GM21786 (cell line): ENCODE results near the gene NEFH.
"Not testable (repeated sequence)": the region's sequence is repeated elsewhere in the genome, so short reads cannot be mapped to it uniquely, and the experiment has no call there.

Experiments
- ATAC-seq: cut with Tn5 transposase; IDR thresholded peaks from one replicate; pipeline ENCODE4 v1.9.1; 2021; ENCODE audit not compliant: unreplicated experiment

Gene NEFH

DNA sequence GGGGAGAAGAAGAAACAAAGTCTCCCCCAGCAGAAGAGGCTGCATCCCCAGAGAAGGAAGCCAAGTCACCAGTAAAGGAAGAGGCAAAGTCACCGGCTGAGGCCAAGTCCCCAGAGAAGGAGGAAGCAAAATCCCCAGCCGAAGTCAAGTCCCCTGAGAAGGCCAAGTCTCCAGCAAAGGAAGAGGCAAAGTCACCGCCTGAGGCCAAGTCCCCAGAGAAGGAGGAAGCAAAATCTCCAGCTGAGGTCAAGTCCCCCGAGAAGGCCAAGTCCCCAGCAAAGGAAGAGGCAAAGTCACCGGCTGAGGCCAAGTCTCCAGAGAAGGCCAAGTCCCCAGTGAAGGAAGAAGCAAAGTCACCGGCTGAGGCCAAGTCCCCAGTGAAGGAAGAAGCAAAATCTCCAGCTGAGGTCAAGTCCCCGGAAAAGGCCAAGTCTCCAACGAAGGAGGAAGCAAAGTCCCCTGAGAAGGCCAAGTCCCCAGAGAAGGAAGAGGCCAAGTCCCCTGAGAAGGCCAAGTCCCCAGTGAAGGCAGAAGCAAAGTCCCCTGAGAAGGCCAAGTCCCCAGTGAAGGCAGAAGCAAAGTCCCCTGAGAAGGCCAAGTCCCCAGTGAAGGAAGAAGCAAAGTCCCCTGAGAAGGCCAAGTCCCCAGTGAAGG lies 9.2 kb downstream of the NEFH start:
- not testable (repeated sequence) for ATAC-seq

DNA sequence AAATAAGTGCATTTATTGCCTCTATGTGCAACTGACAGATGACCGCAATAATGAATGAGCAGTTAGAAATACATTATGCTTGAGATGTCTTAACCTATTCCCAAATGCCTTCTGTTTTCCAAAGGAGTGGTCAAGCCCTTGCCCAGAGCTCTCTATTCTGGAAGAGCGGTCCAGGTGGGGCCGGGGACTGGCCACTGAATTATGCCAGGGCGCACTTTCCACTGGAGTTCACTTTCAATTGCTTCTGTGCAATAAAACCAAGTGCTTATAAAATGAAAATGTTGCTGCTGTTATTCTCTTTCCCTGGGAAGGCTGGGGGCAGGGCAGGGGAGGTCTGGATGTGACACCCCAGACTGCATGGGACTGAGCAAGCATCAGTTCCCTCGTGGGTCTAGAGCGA lies 11.0 kb downstream of the NEFH start:
- ATAC-seq, result no peak

DNA sequence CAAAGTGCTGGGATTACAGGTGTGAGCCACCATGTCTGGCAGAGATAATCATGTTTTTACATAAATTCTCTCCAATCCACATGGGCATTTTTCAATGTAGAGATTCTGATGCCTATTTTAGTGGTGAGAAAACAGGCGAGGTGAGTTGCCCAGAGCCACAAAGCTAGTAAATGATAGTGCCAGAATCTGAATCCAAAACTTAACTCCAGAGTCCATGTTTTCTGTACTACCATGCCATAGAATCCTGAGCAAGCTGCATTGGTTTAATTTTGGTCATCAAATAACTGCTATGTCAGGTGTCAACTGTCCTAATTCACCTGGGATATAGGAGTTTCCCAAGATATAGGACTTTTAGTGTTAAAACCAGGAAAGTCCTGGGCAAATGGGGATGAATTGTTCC lies 13.6 kb downstream of the NEFH start:
- no peak for ATAC-seq

DNA sequence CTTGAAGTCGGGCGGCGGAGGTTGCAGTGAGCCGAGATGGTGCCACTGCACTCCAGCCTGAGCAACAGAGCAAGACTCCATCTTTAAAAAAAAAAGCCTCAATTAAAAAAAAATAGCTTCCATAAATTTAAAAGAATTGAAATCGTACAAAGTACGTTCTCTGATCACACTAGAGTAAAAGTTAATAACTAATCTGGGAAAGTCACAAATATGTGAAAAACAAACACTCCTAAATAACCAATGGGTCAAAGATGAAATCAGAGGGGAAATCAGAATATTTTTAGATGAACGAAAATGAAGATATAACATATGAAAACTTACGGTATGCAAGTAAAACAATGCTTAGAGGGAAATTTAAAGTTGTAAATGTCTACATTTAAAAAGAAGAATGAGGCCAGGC lies 19.8 kb downstream of the NEFH start:
- ATAC-seq, result no peak

DNA sequence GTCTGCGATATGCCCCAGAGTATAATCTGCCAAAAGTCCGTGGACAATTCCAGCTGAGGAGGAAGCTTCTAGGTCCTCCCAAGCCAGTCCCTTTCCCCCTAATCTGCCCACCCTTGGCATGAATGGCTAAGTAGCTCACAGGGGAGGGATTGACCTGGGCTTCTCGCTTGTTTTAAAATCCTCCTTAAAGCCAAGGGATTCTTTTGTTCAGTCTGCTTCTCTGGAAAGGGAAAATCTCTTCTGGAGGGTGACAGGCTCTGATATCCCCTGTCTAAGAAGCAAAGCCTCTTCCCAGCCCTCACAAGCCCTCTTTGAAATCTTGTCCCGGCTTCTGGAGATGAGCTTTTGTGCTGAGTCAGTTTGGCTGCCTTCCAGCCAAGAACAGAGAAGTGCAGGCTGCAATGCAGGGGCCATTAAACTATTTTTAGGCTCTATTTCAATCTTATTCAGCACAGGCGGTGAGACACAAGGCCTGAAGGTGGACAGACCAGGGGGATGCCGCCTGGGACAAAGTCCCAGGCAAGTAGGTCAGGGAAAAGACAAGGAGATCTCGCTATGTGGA lies 23.9 kb downstream of the NEFH start:
- ATAC-seq, result no peak

DNA sequence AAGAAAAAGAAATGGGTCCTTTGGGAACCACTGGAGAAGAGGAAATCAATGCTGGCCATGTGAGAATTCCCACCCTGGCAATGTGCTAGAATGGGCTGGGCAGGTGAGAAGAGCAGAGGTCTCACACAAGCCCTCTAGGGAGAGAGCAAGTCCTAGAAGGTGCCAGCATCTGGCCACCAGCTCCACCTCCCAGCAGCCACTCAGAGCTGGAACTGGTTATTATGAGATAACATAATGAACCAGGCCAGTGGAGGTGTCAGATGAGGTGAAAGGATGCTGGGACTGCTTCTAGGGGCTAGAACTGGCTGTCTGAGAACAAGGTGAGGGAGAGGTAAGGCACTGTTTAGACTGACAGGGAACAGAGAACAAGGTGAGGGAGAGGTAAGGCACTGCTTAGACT lies 29.3 kb downstream of the NEFH start:
- no peak for ATAC-seq

DNA sequence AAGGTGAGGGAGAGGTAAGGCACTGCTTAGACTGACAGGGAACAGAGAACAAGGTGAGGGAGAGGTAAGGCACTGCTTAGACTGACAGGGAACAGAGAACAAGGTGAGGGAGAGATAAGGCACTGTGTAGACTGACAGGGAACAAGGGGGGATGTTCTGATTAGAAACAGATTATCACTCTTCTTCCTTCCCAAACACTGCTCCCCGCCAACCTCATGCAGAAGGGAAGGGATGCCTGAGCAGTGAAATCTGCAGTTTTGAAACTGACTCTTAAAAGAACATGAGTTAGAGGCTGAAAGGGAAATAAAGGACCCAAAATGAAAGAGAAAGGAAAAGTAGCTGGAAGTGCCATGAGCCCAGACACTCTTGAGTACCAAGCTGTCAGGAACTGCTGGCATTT lies 29.8 kb downstream of the NEFH start:
- no peak for ATAC-seq

DNA sequence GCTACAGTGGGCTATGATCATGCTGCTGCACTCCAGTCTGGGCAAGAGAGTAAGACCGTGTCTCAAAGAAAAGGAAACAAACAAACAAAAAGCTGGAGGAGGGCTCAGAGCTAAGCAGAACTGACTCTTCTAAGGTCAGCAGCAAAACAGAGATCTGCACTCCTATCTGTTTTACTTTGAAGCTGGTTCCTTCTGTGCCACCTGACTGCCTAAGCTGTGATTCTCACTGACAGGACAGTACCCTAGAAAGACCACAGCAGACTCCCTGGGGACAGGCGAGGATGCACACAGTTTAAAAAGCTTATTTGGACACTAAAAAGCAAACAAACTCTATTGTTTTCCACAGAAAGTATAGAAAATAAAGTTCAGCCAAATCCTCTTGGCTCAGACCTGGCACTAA lies 30.5 kb downstream of the NEFH start:
- ATAC-seq, result no peak

DNA sequence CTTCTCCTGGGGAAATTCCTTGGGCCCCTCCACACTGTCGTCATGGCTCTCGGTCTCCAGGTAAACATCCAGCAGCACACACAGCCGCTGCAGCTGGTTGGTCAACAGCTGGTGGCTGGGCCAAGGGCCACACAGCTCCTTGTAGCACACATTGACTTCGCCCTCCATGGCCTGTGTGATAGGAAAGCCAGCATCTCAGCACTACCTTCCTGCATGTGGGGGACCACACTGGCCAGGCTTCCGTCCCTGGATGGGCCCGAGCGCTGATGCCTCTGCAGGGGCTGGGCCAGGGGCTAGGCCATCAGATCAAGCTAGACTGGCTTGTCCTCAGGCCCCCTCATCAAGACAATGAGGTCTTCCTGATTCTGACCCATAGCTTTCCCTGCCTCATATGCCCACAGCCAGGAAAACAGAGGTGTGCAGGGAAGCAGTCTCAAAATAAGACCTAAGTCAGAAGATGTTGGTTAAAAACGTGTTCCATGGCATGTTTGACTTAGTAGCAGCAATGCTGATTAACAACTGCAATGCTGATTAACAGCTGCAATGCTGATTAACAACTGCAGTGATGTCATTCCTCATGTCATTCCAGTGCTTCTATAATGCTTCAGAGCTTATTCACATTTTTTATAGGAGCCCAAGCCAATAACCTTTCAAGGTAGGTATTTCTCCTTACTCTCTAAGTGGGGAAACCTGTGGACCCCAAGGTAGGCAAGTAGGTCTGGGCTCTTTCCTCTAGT lies 31.3 kb downstream of the NEFH start:
- ATAC-seq, result no peak

DNA sequence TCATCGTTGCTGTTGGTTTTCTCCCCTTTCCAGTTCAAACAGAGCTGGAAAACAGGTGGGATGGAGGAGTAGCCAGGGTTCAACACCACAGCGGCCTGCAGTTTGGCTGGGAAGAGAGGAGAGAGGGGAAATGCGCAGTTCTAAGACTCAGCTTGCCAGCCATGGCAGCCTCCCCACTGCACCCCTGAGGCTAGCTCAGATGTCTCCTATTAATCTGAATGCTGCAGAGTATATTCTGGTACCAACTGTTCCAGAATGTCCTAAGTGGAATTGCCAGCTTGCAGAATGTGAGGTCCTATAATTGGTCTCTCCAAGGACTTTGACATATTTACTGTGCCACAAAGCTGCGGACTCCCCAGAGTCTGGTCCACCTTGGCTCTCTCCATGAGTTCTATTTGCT lies 32.0 kb downstream of the NEFH start:
- no peak for ATAC-seq

DNA sequence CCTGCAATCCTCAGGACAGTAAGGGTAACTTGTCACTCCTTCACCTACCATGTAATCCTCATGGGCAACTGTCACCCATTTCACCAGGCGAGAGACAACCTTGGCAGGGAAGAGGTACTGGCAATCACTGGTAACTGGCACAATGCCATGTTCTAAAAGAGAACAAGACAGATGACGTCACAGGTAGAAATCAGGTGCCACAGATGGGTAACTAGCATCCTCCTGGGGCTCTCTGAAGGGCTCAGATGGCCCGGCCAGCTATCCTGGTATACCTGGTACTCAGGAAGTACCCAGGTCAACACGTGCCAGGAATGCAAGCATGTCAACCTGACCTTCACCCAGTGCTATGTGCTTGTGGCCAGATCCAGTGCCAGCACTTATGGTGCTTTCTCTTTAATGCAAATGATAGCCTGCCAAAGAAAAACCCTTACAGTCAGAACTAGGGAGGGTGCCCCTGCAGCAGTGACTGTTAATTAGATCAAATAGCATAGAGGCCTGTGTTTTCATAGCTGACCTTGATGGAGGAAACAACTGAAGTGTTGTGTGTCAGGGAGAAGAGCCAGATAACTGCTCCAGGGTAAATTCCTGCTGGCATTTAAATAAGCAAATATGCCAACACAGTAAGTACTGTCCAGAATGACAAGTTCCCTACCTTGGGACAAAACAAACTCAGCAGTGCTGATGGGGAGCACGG lies 37.3 kb downstream of the NEFH start:
- no peak for ATAC-seq

DNA sequence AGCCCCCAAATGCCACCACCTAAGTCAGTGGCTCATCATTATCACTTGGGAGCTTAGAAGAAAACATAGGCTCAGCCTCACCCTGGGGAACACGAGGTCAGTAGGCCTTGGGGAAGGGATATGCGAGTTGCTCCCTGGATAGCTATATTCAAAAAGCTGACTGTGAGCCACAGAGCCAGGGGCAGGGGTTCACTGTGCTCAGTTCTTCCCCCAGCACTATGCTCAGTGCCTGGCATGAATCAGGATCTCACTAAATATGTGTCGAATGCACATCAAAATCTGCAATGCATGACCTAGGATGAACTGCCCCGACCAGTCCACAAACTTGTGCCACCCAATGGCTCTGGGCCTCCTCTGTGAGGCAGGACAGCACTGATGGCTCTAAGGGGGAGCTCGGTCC lies 38.4 kb downstream of the NEFH start:
- no peak for ATAC-seq

DNA sequence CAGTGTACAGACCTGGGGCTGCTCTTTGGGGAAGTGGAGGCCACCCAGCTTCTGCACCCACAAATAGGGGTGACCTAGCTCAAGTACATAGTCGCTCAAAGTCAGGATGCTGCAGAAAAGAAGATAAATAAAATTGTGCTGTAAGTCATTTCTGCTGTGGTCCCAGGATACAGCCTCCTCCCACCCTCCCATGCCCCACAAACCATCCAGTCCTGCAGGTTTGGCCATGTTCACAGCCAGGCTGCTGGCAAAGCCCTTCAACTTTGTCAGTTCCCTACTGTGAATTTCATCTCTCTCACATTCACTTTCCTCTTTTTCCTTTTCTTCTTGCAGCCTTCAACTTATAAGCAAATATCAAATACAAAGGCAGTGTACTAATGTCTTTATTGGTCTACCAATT lies 40.0 kb downstream of the NEFH start:
- ATAC-seq, result no peak

DNA sequence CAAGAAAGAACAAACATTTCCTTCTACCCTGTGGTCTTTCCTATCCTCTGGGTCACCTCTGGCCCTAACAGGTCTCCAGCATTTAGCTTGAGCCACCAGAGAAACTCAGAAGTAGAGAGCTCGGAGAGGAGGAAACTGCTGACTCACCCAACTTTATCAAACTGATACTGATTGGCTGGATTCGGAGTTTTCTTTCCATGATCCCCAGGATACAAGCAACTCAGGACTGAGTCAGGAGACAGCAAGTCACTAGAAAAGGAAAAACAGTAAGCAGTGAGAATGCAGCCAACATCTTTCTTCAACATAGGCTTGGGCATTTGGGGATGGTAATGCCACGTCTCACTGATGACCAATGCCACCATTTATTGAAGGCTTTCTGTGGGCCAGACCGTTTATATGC lies 40.8 kb downstream of the NEFH start:
- ATAC-seq, result no peak

DNA sequence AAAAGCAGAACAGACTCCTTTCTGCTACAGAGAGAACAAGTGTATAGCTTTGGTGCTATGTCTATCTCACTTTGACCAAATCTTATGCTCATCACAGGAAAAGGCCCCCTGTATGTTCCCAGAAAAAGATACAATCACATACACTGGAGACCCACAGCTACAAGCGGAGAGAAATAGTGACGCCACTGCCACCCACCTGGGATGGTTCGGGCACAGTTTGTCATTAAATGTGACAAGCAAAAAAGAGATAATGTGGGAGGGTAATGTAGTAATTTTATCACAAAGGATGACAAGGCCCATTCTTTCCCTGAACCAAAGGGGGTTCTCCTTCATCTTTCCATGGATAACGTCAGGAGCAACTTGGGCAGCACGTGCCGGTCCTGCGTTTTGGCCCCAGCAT lies 41.5 kb downstream of the NEFH start:
- ATAC-seq, result no peak

DNA sequence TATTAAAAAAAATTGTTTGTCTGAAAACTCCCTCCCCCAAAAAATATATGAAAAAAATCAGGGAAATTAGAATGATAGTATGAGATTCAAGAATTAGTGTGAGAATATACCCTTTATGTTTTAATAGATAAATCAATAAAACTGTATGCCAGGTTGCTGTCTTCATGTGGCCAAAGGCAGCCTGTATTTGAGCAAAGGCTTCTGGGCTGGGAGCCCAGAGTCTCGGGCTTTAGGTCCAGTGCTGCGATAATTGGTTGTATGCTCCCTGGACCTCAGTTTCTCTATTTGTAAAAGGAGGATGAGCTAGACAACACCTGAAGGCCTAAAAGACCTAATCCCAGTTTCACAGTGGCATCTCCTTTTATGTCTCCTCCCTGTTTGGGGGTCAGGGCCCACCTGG lies 43.7 kb downstream of the NEFH start:
- no peak for ATAC-seq

DNA sequence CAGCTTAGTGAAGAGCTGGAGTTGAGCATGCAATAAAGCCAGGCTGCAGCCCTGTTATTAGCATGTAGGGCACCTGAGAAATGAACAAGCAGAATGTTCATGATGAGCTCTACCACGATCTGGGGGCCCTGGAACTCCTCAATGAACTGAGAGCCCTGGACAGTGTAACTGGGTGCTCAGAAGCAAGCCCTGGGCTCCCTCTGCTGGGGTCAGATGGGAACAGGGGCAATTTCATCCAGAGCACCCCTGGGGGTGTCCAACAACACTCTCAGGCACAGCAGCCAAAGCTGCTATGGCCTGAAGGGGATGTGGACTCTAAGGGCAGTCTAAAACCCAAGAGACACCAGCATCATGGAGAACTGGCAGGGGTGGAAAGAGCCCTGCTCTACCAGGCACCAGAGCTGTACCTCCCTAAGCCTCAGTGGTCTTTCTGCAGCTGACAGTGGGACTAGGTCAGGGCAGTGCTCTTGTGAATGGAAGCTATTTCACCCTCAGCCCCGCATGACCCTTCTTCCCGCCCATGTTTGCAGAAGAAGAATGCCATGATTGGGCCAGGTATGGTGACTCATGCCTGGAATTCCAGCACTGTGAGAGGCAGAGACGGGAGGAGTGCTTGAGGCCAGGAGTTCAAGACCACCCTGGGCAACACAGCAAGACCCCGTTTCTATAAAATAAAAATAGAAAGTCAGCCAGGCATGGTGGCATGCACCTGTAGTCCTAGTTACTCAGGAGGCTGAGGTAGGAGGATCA lies 44.6 kb downstream of the NEFH start:
- no peak for ATAC-seq

DNA sequence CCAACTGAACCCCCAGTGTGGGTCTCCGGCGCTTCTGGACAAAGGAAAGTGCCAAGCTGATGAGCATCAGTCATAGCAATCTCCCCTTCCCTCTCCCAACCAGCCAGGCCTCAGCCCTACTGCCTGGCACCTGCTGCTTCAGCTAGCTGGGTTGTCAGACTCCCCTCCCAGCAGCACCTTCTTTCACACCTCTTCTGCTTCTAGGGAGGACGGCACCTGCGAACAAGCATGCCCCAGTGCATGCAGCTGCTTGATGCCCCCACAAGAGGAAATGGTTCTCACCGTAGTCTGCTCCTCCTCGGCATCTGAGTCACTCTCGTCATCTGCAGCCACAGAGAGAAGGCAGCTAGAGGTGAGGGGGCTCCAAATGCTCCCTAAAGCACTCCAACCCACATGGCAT lies 48.1 kb downstream of the NEFH start:
- ATAC-seq, result no peak

DNA sequence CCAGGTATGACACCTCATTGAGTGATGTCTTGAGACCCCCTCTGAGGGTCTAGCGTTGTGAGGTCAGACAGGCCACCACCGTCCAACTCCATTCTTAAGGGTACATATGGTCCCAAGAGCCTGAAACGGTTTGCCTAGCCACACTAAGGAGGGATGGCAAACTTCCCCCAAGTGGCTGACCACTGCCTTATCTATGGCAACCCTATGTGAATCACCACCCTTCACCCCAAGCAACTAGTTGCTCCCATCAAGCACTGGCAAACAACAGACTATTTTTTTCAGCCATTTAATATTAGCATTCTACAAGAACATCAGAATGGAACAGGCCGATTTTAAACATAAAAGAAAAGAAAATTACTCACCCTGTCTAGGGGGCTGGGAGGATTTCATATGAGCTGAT lies 50.7 kb downstream of the NEFH start:
- no peak for ATAC-seq

DNA sequence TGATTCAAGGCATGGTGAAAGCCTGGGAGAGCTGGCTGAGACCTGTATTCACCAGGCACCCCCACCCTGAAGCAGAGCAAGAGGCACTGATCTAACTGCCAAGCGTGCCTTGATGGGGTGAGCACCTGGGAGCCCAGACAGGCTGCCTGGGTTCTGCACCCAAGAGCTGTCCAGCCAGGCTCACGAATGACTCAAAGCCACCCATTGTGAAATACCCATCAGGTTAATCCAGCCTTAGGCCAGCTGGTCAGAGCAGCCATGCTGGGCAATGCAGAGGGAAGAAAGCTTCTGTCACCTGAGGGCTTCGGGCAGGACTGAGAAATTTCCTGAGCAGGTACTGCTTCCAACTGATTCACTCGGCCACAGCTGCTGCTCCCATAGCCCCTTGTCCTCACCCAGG lies 51.4 kb downstream of the NEFH start:
- ATAC-seq, result no peak

DNA sequence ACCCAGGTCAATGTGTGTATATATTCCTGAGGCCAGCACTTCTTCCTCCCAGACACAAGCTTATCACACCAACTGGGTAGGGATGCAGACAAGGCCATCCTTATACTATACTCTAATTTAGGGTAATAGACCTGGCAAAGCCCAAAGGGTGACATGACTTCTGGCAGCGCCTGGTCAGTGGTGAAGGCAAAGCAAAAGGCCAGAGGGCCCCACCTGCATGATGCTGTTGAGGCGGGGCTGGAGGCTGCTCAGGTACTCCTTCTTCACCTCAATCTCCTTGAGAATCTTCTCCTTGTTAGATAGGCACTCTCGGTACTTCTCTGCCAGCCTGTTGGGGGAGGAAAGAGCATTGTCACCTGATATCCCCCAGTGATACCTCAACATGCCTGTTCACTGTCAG lies 56.4 kb downstream of the NEFH start:
- ATAC-seq, result no peak
